ENCODE results near the gene SIVA1. TPM values are rescaled to one million over a fixed set of nuclear protein-coding genes. Genes with fewer than 3 reads are reported as not detected.

The SIVA1 gene
- total and polyA plus RNA-seq, 2 of the 8 experiments (the other 6 are each of a cell fraction or from before 2014, with no cell fraction given): 123 to 589 TPM

- Histone ChIP-seq H2AFZ (ENCODE audit: low read length) (no peak overlapping the region), H3K4ac (replicated peaks; ENCODE audit: insufficient read length, low read depth, low read length) (no peak overlapping the region), H4K20me1 (replicated peaks in 1 of 2; ENCODE audit: control insufficient read depth in 1 of 2, insufficient read depth in 2 of 2, low read length in 2 of 2) (peaks cover 3 to 13% of the 10 kb centered on the region in 2 experiments), H3K27me3 (replicated peaks in 1 of 4; ENCODE audit: control insufficient read depth in 3 of 4, extremely low read depth in 1 of 4, insufficient read depth in 3 of 4, low read length in 3 of 4) (peaks cover 14 to 28% (median 20%) of the 10 kb centered on the region in 4 experiments), H3K27ac (ENCODE audit: low read depth, low read length) (no peak overlapping the region), H3K9me3 (ENCODE audit: insufficient read depth in 2 of 2, low read depth in 1 of 2, low read length in 1 of 2) (no peaks in the 10 kb centered on the region), H3K14ac (ENCODE audit: insufficient read length) (no peak overlapping the region), H3K18ac (ENCODE audit: extremely low read depth, low read length) (no peak overlapping the region), H3K9ac (replicated peaks in 1 of 4; ENCODE audit: extremely low read depth in 1 of 4, low read depth in 3 of 4, low read length in 3 of 4) (no peak overlapping the region), H4K8ac (ENCODE audit: extremely low read depth, insufficient read depth, low read length) (peak overlapping the region; percentile 65; the same call in 1 of the 2 replicates), H3K4me3 (ENCODE audit: extremely low read depth in 1 of 4, insufficient read depth in 2 of 4, low read depth in 3 of 4, low read length in 4 of 4) (no peak overlapping the region), H2BK20ac (ENCODE audit: low read length) (no peak overlapping the region), H2AK5ac (ENCODE audit: low read depth, low read length) (no peak overlapping the region), H3K56ac (replicated peaks; ENCODE audit: insufficient read length, low read depth, low read length) (no peak overlapping the region), H2BK15ac (ENCODE audit: low read length) (no peak overlapping the region), H2BK5ac (ENCODE audit: low read depth, low read length) (no peak overlapping the region), H3K36me3 (ENCODE audit: control insufficient read depth in 2 of 4, insufficient read depth in 4 of 4, low read length in 3 of 4) (no peaks in the 10 kb centered on the region), H3K79me1 (ENCODE audit: low read depth, low read length) (no peaks in the 10 kb centered on the region), H4K5ac (ENCODE audit: insufficient read length, low read depth, low read length) (no peak overlapping the region), H4K91ac (replicated peaks; ENCODE audit: insufficient read length, low read length) (no peak overlapping the region), H2BK12ac (ENCODE audit: low read depth, low read length) (no peak overlapping the region), H3K4me2 (ENCODE audit: insufficient read depth in 1 of 2, low read depth in 2 of 2, low read length in 2 of 2) (no peak overlapping the region), H3K23ac (ENCODE audit: insufficient read length) (no peak overlapping the region), H3K4me1 (replicated peaks in 1 of 4; ENCODE audit: control insufficient read depth in 3 of 4, insufficient read depth in 4 of 4, low read length in 3 of 4) (peaks cover 0 to 4% (median 2%) of the 10 kb centered on the region in 4 experiments; a peak in 3 of 7 replicates), H3K79me2 (ENCODE audit: control insufficient read depth in 1 of 2, insufficient read depth in 2 of 2, low read length in 2 of 2) (no peaks in the 10 kb centered on the region), H2BK120ac (replicated peaks; ENCODE audit: low read depth, low read length) (no peak overlapping the region), H3K23me2 (ENCODE audit: low read depth, low read length) (peaks cover 9% of the 10 kb centered on the region; the same call in 1 of the 2 replicates)
- TF ChIP-seq RBBP5 (IDR thresholded peaks at IDR 0.05; ENCODE audit: borderline replicate concordance, low read depth, low read length): no peak
- no peak for TF ChIP-seq RAD21 (IDR thresholded peaks at IDR 0.05 in 1 of 2, conservative IDR thresholded peaks at IDR 0.05 in 1 of 2; ENCODE audit: low read depth in 2 of 2, low read length in 2 of 2)
- TF ChIP-seq CBX5 (IDR thresholded peaks at IDR 0.05; ENCODE audit: low read depth, low read length): no peak
- TF ChIP-seq POU5F1 (IDR thresholded peaks at IDR 0.05; ENCODE audit: low read depth, low read length): no peak
- TF ChIP-seq YY1 (IDR thresholded peaks at IDR 0.05; ENCODE audit: low read depth, low read length): no peak
- no peak for TF ChIP-seq SP2 (IDR thresholded peaks at IDR 0.05; ENCODE audit: low read length)
- TF ChIP-seq SIRT6 (IDR thresholded peaks at IDR 0.05; ENCODE audit: low read length): no peak
- TF ChIP-seq TBP (IDR thresholded peaks at IDR 0.05; ENCODE audit: low read depth, low read length): no peak
- no peak for TF ChIP-seq ASH2L (IDR thresholded peaks at IDR 0.05; ENCODE audit: low read length)
- no peak for DNase-seq (ENCODE audit: low read depth in 1 of 2, low spot score in 2 of 2)
- CTCF ChIA-PET (ENCODE audit: partially characterized antibody): interaction anchor here (2.7 to 3.0 kb wide), 2 partner anchors 21 to 36 kb away, joined by 12 to 17 read pairs; no protein-coding TSS in a partner anchor
- 75% methylated on average over 3 of the region's 3 CpGs; no CpG with 5 or more reads in 1 of the 2 experiments for WGBS, 2 experiments (ENCODE audit: extremely low coverage in 1 of 2, insufficient coverage in 1 of 2, insufficient read length in 1 of 2, insufficient replicate concordance in 2 of 2, low coverage in 1 of 2, low lambda C conversion rate in 2 of 2, missing lambda C conversion rate in 1 of 2)
- FAIRE-seq: no peak
- POLR2A ChIA-PET (ENCODE audit: partially characterized antibody): interaction anchor here (1.2 to 1.4 kb wide), 2 partner anchors 8 to 10 kb away, joined by 3 to 4 read pairs; no protein-coding TSS in a partner anchor
Measured at GRCh38 chr14:104805326-104805678, 52.4 kb downstream of the SIVA1 start.
